A673 (cell line): ENCODE measurements around the gene OR2D3.

Experiments
- EZH2 ChIP-seq: fragments of 200-600 bp; sonication (generic); IDR thresholded peaks from 2 replicates; pipeline ENCODE4 v1.6.1; 2017; ENCODE audit warnings: borderline replicate concordance, low read depth, mild to moderate bottlenecking, mixed read lengths, antibody characterized with exemption, low read length; ENCODE audit not compliant: poor library complexity, severe bottlenecking
- TF ChIP-seq, protein P1 (sequence below): fragments of 300-800, 200-600 bp; sonication (generic); conservative IDR thresholded peaks from 2 replicates; pipeline ENCODE4 v1.5.1; 2017; ENCODE audit warnings: low read depth, mild to moderate bottlenecking, antibody characterized with exemption, low read length, moderate library complexity, mixed read lengths

DNA sequence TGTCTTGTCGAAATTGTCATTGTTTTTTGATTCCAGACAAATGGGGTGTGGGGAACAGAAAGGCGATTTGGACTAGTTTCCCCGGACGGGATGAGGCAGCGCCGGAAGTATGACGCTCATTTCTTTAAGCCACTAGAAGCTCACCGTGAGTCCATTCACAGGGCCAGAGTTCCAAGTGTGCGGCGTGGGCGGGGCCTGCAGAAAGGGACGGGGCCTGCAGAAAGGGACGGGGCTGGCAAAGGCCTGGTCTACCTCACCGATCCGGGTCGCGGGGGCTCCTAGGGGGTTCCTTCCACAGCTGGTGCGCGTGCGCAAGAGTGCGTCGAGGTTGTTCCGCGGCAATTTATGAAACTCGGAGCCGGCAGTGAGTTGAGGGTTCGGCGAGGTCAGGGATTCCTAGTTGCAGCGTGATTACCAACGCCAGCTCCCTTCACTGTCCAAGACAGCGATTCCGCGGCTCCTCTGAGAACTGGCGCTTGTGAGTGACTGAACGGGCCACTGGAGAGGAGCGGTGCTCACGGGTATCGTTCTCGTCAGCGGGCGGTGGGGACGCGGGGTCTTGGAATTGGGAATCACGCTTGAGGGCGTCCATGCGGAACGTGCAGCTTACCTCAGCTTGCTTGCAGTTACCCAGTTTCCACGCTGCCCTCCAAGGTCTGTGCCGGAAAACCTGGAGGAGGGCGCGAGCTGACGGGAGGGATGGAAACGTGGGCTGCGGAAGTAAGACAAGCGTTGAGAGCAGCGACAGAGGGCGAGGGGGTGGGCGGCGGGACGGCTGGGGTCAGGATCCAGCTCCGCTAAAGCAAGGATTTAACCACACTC is 5.6 kb downstream of the OR2D3 start, which contains the start of gene ZNF215:
- TF ChIP-seq, protein P1, sequence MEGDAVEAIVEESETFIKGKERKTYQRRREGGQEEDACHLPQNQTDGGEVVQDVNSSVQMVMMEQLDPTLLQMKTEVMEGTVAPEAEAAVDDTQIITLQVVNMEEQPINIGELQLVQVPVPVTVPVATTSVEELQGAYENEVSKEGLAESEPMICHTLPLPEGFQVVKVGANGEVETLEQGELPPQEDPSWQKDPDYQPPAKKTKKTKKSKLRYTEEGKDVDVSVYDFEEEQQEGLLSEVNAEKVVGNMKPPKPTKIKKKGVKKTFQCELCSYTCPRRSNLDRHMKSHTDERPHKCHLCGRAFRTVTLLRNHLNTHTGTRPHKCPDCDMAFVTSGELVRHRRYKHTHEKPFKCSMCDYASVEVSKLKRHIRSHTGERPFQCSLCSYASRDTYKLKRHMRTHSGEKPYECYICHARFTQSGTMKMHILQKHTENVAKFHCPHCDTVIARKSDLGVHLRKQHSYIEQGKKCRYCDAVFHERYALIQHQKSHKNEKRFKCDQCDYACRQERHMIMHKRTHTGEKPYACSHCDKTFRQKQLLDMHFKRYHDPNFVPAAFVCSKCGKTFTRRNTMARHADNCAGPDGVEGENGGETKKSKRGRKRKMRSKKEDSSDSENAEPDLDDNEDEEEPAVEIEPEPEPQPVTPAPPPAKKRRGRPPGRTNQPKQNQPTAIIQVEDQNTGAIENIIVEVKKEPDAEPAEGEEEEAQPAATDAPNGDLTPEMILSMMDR = no peak
- no peak for TF ChIP-seq EZH2
